HepG2 (cell line): ENCODE results near the gene STON1. TPM values are rescaled to one million over a fixed set of nuclear protein-coding genes. Genes with fewer than 3 reads are reported as not detected.

Experiments used
- ATAC-seq: fragments of 200-7000 bp; cut with Tn5 transposase; 3 replicates; pipeline ENCODE4 v1.9.1; 2020; ENCODE audit warnings: mild to moderate bottlenecking, moderate library complexity
- BruUV-seq: library from RNA; stranded (reverse); fragments of 400-500 nt; replicated peaks from 2 replicates; lab custom pipeline; 2021; lab: Mats Ljungman, UMichigan
- CTCF ChIA-PET: fragments of 300-600 bp; formaldehyde crosslinking; extraction: SDS; loops from one replicate; lab custom pipeline; 2021; ENCODE audit warnings: low total read pairs, inconsistent platforms, low intra/inter-chr PET ratio; lab: Yijun Ruan, JAX
- POLR2A ChIA-PET: fragments of 350-600 bp; sonication (Branson Sonifier 250); formaldehyde crosslinking; loops from one replicate; lab custom pipeline; 2020; ENCODE audit warnings: antibody characterized with exemption, inconsistent platforms; lab: Yijun Ruan, JAX
- DNase-seq: peaks from one replicate; pipeline ENCODE4 v3.0.0-alpha.2; 2015; ENCODE audit warnings: low spot score
- FAIRE-seq: peaks from 3 replicates; lab custom pipeline; 2011; peaks lifted over from hg19 to GRCh38; lab: Jason Lieb, UNC
- H2AFZ ChIP-seq: one replicate; pipeline ENCODE4 v1.6.1; 2011; ENCODE audit warnings: low read length, inconsistent platforms
- H3K27ac ChIP-seq: fragments of 300-600 bp; 3 replicates; pipeline ENCODE4 v1.8.0; 2011; ENCODE audit warnings: mixed run types, mild to moderate bottlenecking, mixed read lengths, low read length, inconsistent platforms; ENCODE audit not compliant: insufficient read depth; ENCODE audit errors: extremely low read length
- H3K27me3 ChIP-seq, 2 experiments: fragments of 200-600 bp in 1 of 2; 2 replicates in 1 of 2; 3 replicates in 1 of 2; pipeline versions ENCODE4 v1.6.0 to v1.8.0; 2011; ENCODE audit warnings: low read length in 2 of 2, mild to moderate bottlenecking in 2 of 2, moderate library complexity in 2 of 2, inconsistent platforms in 1 of 2; ENCODE audit not compliant: insufficient read depth in 2 of 2, control insufficient read depth in 1 of 2
- H3K36me3 ChIP-seq, 2 experiments: fragments of 200-600 bp in 1 of 2; replicated peaks in 1 of 2; 2 replicates in 1 of 2; 3 replicates in 1 of 2; pipeline versions ENCODE4 v1.5.1 to v1.8.0; 2011; ENCODE audit warnings: low read length in 2 of 2, inconsistent platforms in 1 of 2; ENCODE audit not compliant: insufficient read depth in 2 of 2, control insufficient read depth in 1 of 2
- H3K4me1 ChIP-seq: 2 replicates; pipeline ENCODE4 v1.5.1; 2012; ENCODE audit warnings: low read length, inconsistent platforms; ENCODE audit not compliant: insufficient read depth
- H3K4me2 ChIP-seq: 2 replicates; pipeline ENCODE4 v1.6.0; 2011; ENCODE audit warnings: low read depth, low read length, inconsistent platforms
- H3K4me3 ChIP-seq, 3 experiments: fragments of 200-600 bp in 1 of 3; sonication (generic), shearing (Covaris generic) in 1 of 3; replicated peaks in 1 of 3; 2 replicates each; pipeline ENCODE4 v1.5.1; 2011 to 2016; ENCODE audit warnings: low read length in 3 of 3, inconsistent platforms in 2 of 3, low read depth in 2 of 3, mild to moderate bottlenecking in 2 of 3, control low read depth in 1 of 3, mixed read lengths in 1 of 3; ENCODE audit not compliant: insufficient read depth in 1 of 3
- H3K79me2 ChIP-seq: one replicate; pipeline ENCODE4 v1.6.1; 2011; ENCODE audit warnings: low read length, inconsistent platforms; ENCODE audit not compliant: insufficient read depth
- H3K9ac ChIP-seq: 2 replicates; pipeline ENCODE4 v1.6.0; 2011; ENCODE audit warnings: mild to moderate bottlenecking, low read depth, low read length, inconsistent platforms; ENCODE audit not compliant: insufficient read depth
- H3K9me3 ChIP-seq: 2 replicates; pipeline ENCODE4 v1.5.1; 2012; ENCODE audit warnings: mild to moderate bottlenecking, low read length
- H4K20me1 ChIP-seq: 2 replicates; pipeline ENCODE4 v1.6.0; 2011; ENCODE audit warnings: inconsistent platforms, mild to moderate bottlenecking, low read length, moderate library complexity; ENCODE audit not compliant: insufficient read depth
- ATRX ChIP-seq: sonication (generic); formaldehyde crosslinking; IDR thresholded peaks from 2 replicates; pipeline ENCODE4 v1.4.0; 2020; ENCODE audit warnings: missing genetic modification reagents, borderline replicate concordance
- FOSL2 ChIP-seq: sonication (generic); formaldehyde crosslinking; IDR thresholded peaks from 2 replicates; pipeline ENCODE4 v1.4.0; 2020; ENCODE audit warnings: missing genetic modification reagents
- FOXC1 ChIP-seq: sonication (generic); formaldehyde crosslinking; IDR thresholded peaks from 2 replicates; pipeline ENCODE4 v1.8.0; 2022; ENCODE audit warnings: mild to moderate bottlenecking, missing genetic modification reagents, borderline replicate concordance
- HNRNPH1 ChIP-seq: fragments of 200-400 bp; formaldehyde crosslinking; optimal IDR thresholded peaks from 2 replicates; pipeline ENCODE3; 2017; ENCODE audit warnings: mild to moderate bottlenecking, low read depth, low read length
- KLF15 ChIP-seq: sonication (generic); formaldehyde crosslinking; IDR thresholded peaks from 2 replicates; pipeline ENCODE4 v1.8.1; 2023; ENCODE audit warnings: borderline replicate concordance, mild to moderate bottlenecking, inconsistent platforms, missing genetic modification reagents, mixed read lengths
- PATZ1 ChIP-seq: sonication (generic); formaldehyde crosslinking; IDR thresholded peaks from 2 replicates; pipeline ENCODE4 v1.4.0; 2020; ENCODE audit warnings: missing genetic modification reagents
- SIN3A ChIP-seq: IDR thresholded peaks from 2 replicates; pipeline ENCODE4 v1.6.1; 2011; ENCODE audit warnings: low read depth, mild to moderate bottlenecking, control low read depth, low read length, borderline replicate concordance
- SIX1 ChIP-seq: sonication (generic); formaldehyde crosslinking; IDR thresholded peaks from 2 replicates; pipeline ENCODE4 v1.4.0; 2020; ENCODE audit warnings: missing genetic modification reagents, borderline replicate concordance
- TMF1 ChIP-seq: sonication (generic); formaldehyde crosslinking; IDR thresholded peaks from 2 replicates; pipeline ENCODE4 v1.8.1; 2022; ENCODE audit warnings: low read depth, missing genetic modification reagents
- ZGPAT ChIP-seq: IDR thresholded peaks from 2 replicates; pipeline ENCODE4 v1.6.1; 2016; ENCODE audit warnings: mild to moderate bottlenecking
- ZNF17 ChIP-seq: sonication (generic); formaldehyde crosslinking; IDR thresholded peaks from 2 replicates; pipeline ENCODE4 v1.5.0; 2020; ENCODE audit warnings: mild to moderate bottlenecking, missing genetic modification reagents
- ZNF274 ChIP-seq: sonication (generic); formaldehyde crosslinking; IDR thresholded peaks from 2 replicates; pipeline ENCODE4 v1.5.1; 2020; ENCODE audit warnings: mild to moderate bottlenecking, missing genetic modification reagents
- ZNF431 ChIP-seq: sonication (generic); formaldehyde crosslinking; IDR thresholded peaks from 2 replicates; pipeline ENCODE4 v1.9.0; 2022; ENCODE audit warnings: missing genetic modification reagents, low read depth, mild to moderate bottlenecking, borderline replicate concordance
- ZNF572 ChIP-seq: sonication (generic); formaldehyde crosslinking; IDR thresholded peaks from 2 replicates; pipeline ENCODE4 v1.5.1; 2020; ENCODE audit warnings: mild to moderate bottlenecking, missing genetic modification reagents
- ZNF619 ChIP-seq: sonication (generic); formaldehyde crosslinking; IDR thresholded peaks from 2 replicates; pipeline ENCODE4 v1.4.0; 2020; ENCODE audit warnings: mild to moderate bottlenecking, missing genetic modification reagents
- WGBS: methylation state at CpG from one replicate; pipeline ENCODE4 v1.1.6; 2017; ENCODE audit warnings: low lambda C conversion rate; 5-methylcytosine and 5-hydroxymethylcytosine counted together
- in situ Hi-C: cut with HindIII; loops from 2 replicates; pipeline ENCODE4 v1.10.0; 2017; ENCODE audit warnings: low pct_unique_long_range_greater_than_20kb; ENCODE audit not compliant: extremely low pct_ligation_motif_present
- intact Hi-C: fragments of 100-400 bp; cut with micrococcal nuclease; formaldehyde crosslinking; loops from one replicate; pipeline ENCODE4 v1.10.0; 2022; ENCODE audit not compliant: unreplicated experiment
- polyA plus RNA-seq, 8 experiments: library from polyadenylated mRNA; depleted of rRNA in 3 of 8; stranded (reverse) in 7 of 8; unstranded in 1 of 8; fragments of >200 nt; fragmentation: Illumina TruSeq in 4 of 8; extraction: Trizol in 4 of 8; gene quantifications; 2 replicates each; pipeline versions ENCODE4 v1.2.1 to v1.2.3, GENCODE V29; 2011 to 2016; ENCODE audit warnings: low read depth in 4 of 8, missing spikeins in 1 of 8, mixed read lengths in 1 of 8; ENCODE audit not compliant: insufficient read depth in 1 of 8
- total RNA-seq, 5 experiments: library from RNA; depleted of rRNA; stranded (reverse); fragments of >200 nt; fragmentation: Illumina TruSeq; extraction: Trizol; gene quantifications; 2 replicates each; pipeline ENCODE4 v1.2.3, GENCODE V29; 2016; ENCODE audit warnings: low read depth in 1 of 5

STON1 gene
- total and polyA plus RNA-seq, 2 of the 13 experiments (the other 11 are each of a cell fraction or from before 2014, with no cell fraction given): 0.09 to 0.28 TPM

GRCh38 chr2:48587560-48587959, 57.6 kb downstream of the STON1 start:
- ATAC-seq (no peak; the same call in 2 of the 3 replicates), FAIRE-seq (no peak)
- Histone ChIP-seq H3K4me1 (no peaks in the 10 kb centered on the region), H2AFZ (no peak overlapping the region), H3K9me3 (no peaks in the 10 kb centered on the region), H3K36me3 (no peaks in the 10 kb centered on the region), H3K79me2 (no peaks in the 10 kb centered on the region), H3K27me3 (no peaks in the 10 kb centered on the region)
- intact Hi-C loops: loop anchor here (5.0 kb wide), 1 partner anchor 480 kb away; no protein-coding TSS in a partner anchor
- POLR2A ChIA-PET: no interaction called here
- no TSS peak for BruUV-seq
- TF ChIP-seq ZNF431: no peak
- TF ChIP-seq FOXC1 (CRISPR knock-in tag): no peak
- no peak for TF ChIP-seq ZNF17
- TF ChIP-seq FOSL2 (CRISPR knock-in tag): no peak
- no peak for TF ChIP-seq ZNF619 (CRISPR knock-in tag)
- TF ChIP-seq, all 625 proteins: peak for 0
- no peak overlapping the region for H3K4me2 ChIP-seq
- 36% methylated on average over 5 of the region's 5 CpGs for WGBS
- CTCF ChIA-PET: no interaction called here
- no peak overlapping the region for H3K27ac ChIP-seq
- H4K20me1 ChIP-seq: no peaks in the 10 kb centered on the region
- H3K9ac ChIP-seq: no peak overlapping the region
- H3K4me3 ChIP-seq: no peak overlapping the region
- in situ Hi-C loops: no loop called here
- no peak for DNase-seq

GRCh38 chr2:48587961-48588360, 58.0 kb downstream of the STON1 start:
- Histone ChIP-seq H3K4me1 (no peaks in the 10 kb centered on the region), H3K27ac (no peak overlapping the region), H3K4me2 (no peak overlapping the region), H3K9me3 (no peaks in the 10 kb centered on the region), H3K4me3 (no peak overlapping the region), H4K20me1 (no peaks in the 10 kb centered on the region), H3K36me3 (no peaks in the 10 kb centered on the region), H3K79me2 (no peaks in the 10 kb centered on the region), H3K9ac (no peak overlapping the region), H3K27me3 (no peaks in the 10 kb centered on the region), H2AFZ (no peak overlapping the region)
- ATAC-seq (no peak), FAIRE-seq (no peak), DNase-seq (no peak)
- no TSS peak for BruUV-seq
- TF ChIP-seq HNRNPH1: no peak
- no peak for TF ChIP-seq ZNF572
- TF ChIP-seq ZNF274 (CRISPR knock-in tag): no peak
- no peak for TF ChIP-seq ZNF17
- TF ChIP-seq ZGPAT (CRISPR knock-in tag): no peak
- TF ChIP-seq SIX1 (CRISPR knock-in tag): no peak
- TF ChIP-seq SIN3A: no peak
- no peak for TF ChIP-seq KLF15 (CRISPR knock-in tag)
- TF ChIP-seq PATZ1 (CRISPR knock-in tag): no peak
- no peak for TF ChIP-seq ATRX (CRISPR knock-in tag)
- TF ChIP-seq TMF1 (CRISPR knock-in tag): no peak
- in situ Hi-C loops: no loop called here
- intact Hi-C loops: loop anchor here (2.0 to 5.0 kb wide), 2 partner anchors 117 to 481 kb away; no protein-coding TSS in a partner anchor
- WGBS: 58% methylated on average over 3 of the region's 3 CpGs
- POLR2A ChIA-PET: no interaction called here
- CTCF ChIA-PET: interaction anchor here (1.9 kb wide), 1 partner anchor 21 kb away, joined by 12 read pairs; no protein-coding TSS in a partner anchor
